Heart left ventricle (tissue), 16 donors: ENCODE data around the gene PXYLP1. TPM values are rescaled to one million over a fixed set of nuclear protein-coding genes. Genes with fewer than 3 reads are reported as not detected.

ENCODE experiments used
- ATAC-seq, 4 donors: fragments of 200-7000 bp; cut with Tn5 transposase; one replicate each; pipeline ENCODE4 v1.9.1; 2020 to 2022; ENCODE audit warnings: moderate library complexity in 4 of 4, mild to moderate bottlenecking in 3 of 4, moderate number of reproducible peaks in 1 of 4
- DNase-seq, 5 donors: peaks; one replicate each; pipeline ENCODE4 v3.0.0-alpha.2; 2020
- H3K27ac ChIP-seq, 12 donors: fragments of 200-600 bp; sonication (generic) in 4 of 12; one replicate each; pipeline versions ENCODE4 v1.5.0 to v1.8.0; 2016 to 2022; ENCODE audit warnings: mild to moderate bottlenecking in 2 of 12
- H3K27me3 ChIP-seq, 9 donors: fragments of 200-600 bp; sonication (generic) in 2 of 9; one replicate each; pipeline versions ENCODE4 v1.5.1 to v1.8.0; 2016 to 2022; ENCODE audit warnings: mild to moderate bottlenecking in 3 of 9
- H3K36me3 ChIP-seq, 9 donors: fragments of 200-600 bp; sonication (generic) in 2 of 9; one replicate each; pipeline versions ENCODE4 v1.5.0 to v1.8.0; 2018 to 2022; ENCODE audit warnings: mild to moderate bottlenecking in 2 of 9
- H3K4me1 ChIP-seq, 12 donors: fragments of 200-600 bp; sonication (generic) in 4 of 12; one replicate each; pipeline versions ENCODE4 v1.5.0 to v1.8.0; 2016 to 2022; ENCODE audit warnings: mild to moderate bottlenecking in 3 of 12
- H3K4me3 ChIP-seq, 12 donors: fragments of 200-600 bp; sonication (generic) in 4 of 12; one replicate each; pipeline versions ENCODE4 v1.5.0 to v1.8.0; 2017 to 2022; ENCODE audit warnings: mild to moderate bottlenecking in 9 of 12, moderate library complexity in 4 of 12
- H3K9me3 ChIP-seq, 12 donors: fragments of 200-600 bp; sonication (generic) in 4 of 12; one replicate each; pipeline versions ENCODE4 v1.5.0 to v1.8.0; 2016 to 2022; ENCODE audit warnings: mild to moderate bottlenecking in 1 of 12
- CTCF ChIP-seq, 12 donors: fragments of 200-600 bp; sonication (generic) in 4 of 12; IDR thresholded peaks; one replicate each; pipeline versions ENCODE4 v1.5.0 to v1.8.0; 2018 to 2022; ENCODE audit warnings: antibody characterized with exemption in 12 of 12, mild to moderate bottlenecking in 5 of 12
- POLR2A ChIP-seq, 2 donors: fragments of 450-650 bp; IDR thresholded peaks; one replicate each; pipeline ENCODE4 v1.6.1; 2017; ENCODE audit warnings: antibody characterized with exemption in 2 of 2, mild to moderate bottlenecking in 2 of 2, moderate library complexity in 2 of 2
- WGBS, 4 donors: extraction: QIAGEN DNeasy Blood & Tissue Kit in 2 of 4; methylation state at CpG; one replicate each; pipeline versions ENCODE4 v1.1.5 to v1.1.7; 2013 to 2018; 5-methylcytosine and 5-hydroxymethylcytosine counted together
- intact Hi-C, 10 donors: fragments of 100-400 bp; cut with DNase I; formaldehyde crosslinking; loops; one replicate each; pipeline versions ENCODE4 v1.11.1 to v1.14.2; 2022
- polyA plus RNA-seq, 2 donors: library from polyadenylated mRNA; stranded (reverse); fragments of 200-250 nt; gene quantifications; one replicate each; pipeline ENCODE4 v1.2.3, GENCODE V29; 2013
- total RNA-seq, 9 donors: library from RNA; depleted of rRNA in 2 of 9; stranded (reverse); fragments of >200 nt in 2 of 9; fragmentation: NEBNext Ultra II Directional in 3 of 9; extraction: Animal tissue kit (Norgen Biotek cat#: 25700) in 3 of 9; gene quantifications; one replicate each; pipeline versions ENCODE4 v1.1.0 to v1.2.4, GENCODE V29; 2016 to 2023
- donor health status: ischemic (EF 13 %, LVEDD 7.1; RV severe dilation, severe dysfunction).
- donor health status: healthy with polysubstance abuse.
- donor health status: DM: no; HTN: yes; CAD: no.
- donor health status: DM: no; HTN: no; CAD: no.
- donor health status: ischemic (EF 25% LVEDD 6.9; RV normal size, moderate dysfunction).
- donor health status: ischemic (EF 25% LVEDD 5.7; RV mildly dilated, moderate dysfunction).
- donor health status: healthy.
- donor health status: DM: yes; HTN: yes; CAD: no.
- donor health status: ischemic (EF 35%, LVEDD 5.7; RV mildly dilated, moderate dysfunction).
- donor health status: nonischemic (EF 11% LVEDD 7.7; RV severe dilation, severe dysfunction).
- donor health status: DM: yes; HTN: yes; CAD: no.
- donor health status: PGD.
- donor health status: ischemic (EF 29% LVEDD 5.4; RV normal size, mild dysfunction).
- donor health status: nonischemic (EF 23%, LVEDD 6.1; RV moderate dilation, normal function).

PXYLP1 gene
- total and polyA plus RNA-seq, 11 donors: 7.3 to 30.6 (median 21.2) TPM

GRCh38 chr3:141341536-141341935 lies 109.9 kb downstream of the PXYLP1 start:
- Histone ChIP-seq H3K36me3 (no peaks in the 10 kb centered on the region), H3K27ac (no peak overlapping the region), H3K27me3 (no peaks in the 10 kb centered on the region), H3K4me3 (no peak overlapping the region), H3K9me3 (no peaks in the 10 kb centered on the region), H3K4me1 (peaks cover 0 to 8% (median 0%) of the 10 kb centered on the region in 12 donors)
- DNase-seq (no peak), ATAC-seq (no peak)
- intact Hi-C loops: no loop called here
- 83 to 91% (median 90%) methylated on average over 1 of the region's 1 CpG for WGBS, 4 donors
- TF ChIP-seq POLR2A (IDR thresholded peaks at IDR 0.05) (no peak), CTCF (IDR thresholded peaks at IDR 0.05) (no peak)

GRCh38 chr3:141342386-141342785 lies 110.8 kb downstream of the PXYLP1 start:
- Histone ChIP-seq H3K9me3 (no peaks in the 10 kb centered on the region), H3K27ac (no peak overlapping the region), H3K36me3 (no peaks in the 10 kb centered on the region), H3K27me3 (no peaks in the 10 kb centered on the region), H3K4me1 (no peaks in the 10 kb centered on the region), H3K4me3 (no peak overlapping the region)
- DNase-seq (no peak), ATAC-seq (no peak)
- TF ChIP-seq CTCF (IDR thresholded peaks at IDR 0.05): no peak
- TF ChIP-seq POLR2A (IDR thresholded peaks at IDR 0.05): no peak
- WGBS, 4 donors: 88 to 90% (median 88%) methylated on average over 5 of the region's 5 CpGs
- intact Hi-C loops: no loop called here

- Histone ChIP-seq H3K4me3 (no peak overlapping the region), H3K4me1 (no peaks in the 10 kb centered on the region), H3K27me3 (no peaks in the 10 kb centered on the region), H3K36me3 (no peaks in the 10 kb centered on the region), H3K9me3 (no peaks in the 10 kb centered on the region), H3K27ac (no peak overlapping the region)
- no peak for ATAC-seq
- WGBS, 4 donors: 70 to 86% (median 81%) methylated on average over 2 of the region's 2 CpGs
- TF ChIP-seq CTCF (IDR thresholded peaks at IDR 0.05): no peak
- no peak for TF ChIP-seq POLR2A (IDR thresholded peaks at IDR 0.05)
- DNase-seq: no peak
- intact Hi-C loops: no loop called here
These were observed 111.5 kb downstream of the PXYLP1 start for GRCh38 chr3:141343077-141343476.

GRCh38 chr3:141343865-141344271 lies 112.2 kb downstream of the PXYLP1 start:
- no peak for ATAC-seq
- H3K4me1 ChIP-seq: no peaks in the 10 kb centered on the region
- WGBS, 4 donors: 83 to 93% (median 84%) methylated on average over 3 of the region's 3 CpGs
- no peak overlapping the region for H3K27ac ChIP-seq
- intact Hi-C loops: no loop called here
- no peak for TF ChIP-seq CTCF (IDR thresholded peaks at IDR 0.05)
- no peak for TF ChIP-seq POLR2A (IDR thresholded peaks at IDR 0.05)
- H3K9me3 ChIP-seq: no peaks in the 10 kb centered on the region
- no peak overlapping the region for H3K4me3 ChIP-seq
- H3K36me3 ChIP-seq: no peaks in the 10 kb centered on the region
- no peak for DNase-seq
- H3K27me3 ChIP-seq: no peaks in the 10 kb centered on the region

Other genes starting within 250 kb of the PXYLP1 start
- gene SPSB4, start 180.5 kb upstream of the PXYLP1 start, total RNA-seq: 10 to 100 TPM in 1 of 9 donors, 1 to 10 TPM in 8; 3.7 to 11.1 (median 4.8) TPM
- gene SPSB4, start 180.5 kb upstream of the PXYLP1 start, polyA plus RNA-seq: 1 to 10 TPM; 3.3 to 5.7 TPM
- gene ZBTB38, start 136.7 kb downstream of the PXYLP1 start, total RNA-seq: 100 to 1,000 TPM in 7 of 9 donors, 10 to 100 TPM in 2; 97.5 to 189 (median 128) TPM
- gene ZBTB38, start 136.7 kb downstream of the PXYLP1 start, polyA plus RNA-seq: 10 to 100 TPM; 15.5 to 88.1 TPM